CD14-positive monocyte (primary cell): ENCODE data around the gene TRAPPC12. TPM values are rescaled to one million over a fixed set of nuclear protein-coding genes. Genes with fewer than 3 reads are reported as not detected.
A peak's percentile ranks its signal among the peaks of the same experiment; 100 is the strongest.

Experiments
- DNase-seq, 3 donors: peaks; one replicate each; pipeline ENCODE4 v3.0.0-alpha.2; 2011 to 2022
- H2AFZ ChIP-seq: 2 replicates; pipeline ENCODE4 v1.6.0; 2012; ENCODE audit warnings: mild to moderate bottlenecking, low read depth, low read length, inconsistent platforms; ENCODE audit not compliant: insufficient read depth, poor library complexity, severe bottlenecking
- H3K27ac ChIP-seq, 2 donors: 1 replicate in 1 of 2; 2 replicates in 1 of 2; pipeline ENCODE4 v1.5.1; 2012 to 2013; ENCODE audit warnings: low read length in 2 of 2, control low read depth in 1 of 2, inconsistent platforms in 1 of 2, low read depth in 1 of 2, mild to moderate bottlenecking in 1 of 2
- H3K27me3 ChIP-seq, 2 donors: one replicate each; pipeline versions ENCODE4 v1.6.0 to v1.6.1; 2011 to 2013; ENCODE audit warnings: low read length in 2 of 2; ENCODE audit not compliant: control insufficient read depth in 2 of 2, insufficient read depth in 2 of 2
- H3K36me3 ChIP-seq, 2 donors: replicated peaks in 1 of 2; 1 replicate in 1 of 2; 2 replicates in 1 of 2; pipeline versions ENCODE4 v1.5.1 to v1.6.1; 2012 to 2013; ENCODE audit warnings: low read length in 2 of 2, control low read depth in 1 of 2, inconsistent platforms in 1 of 2, mild to moderate bottlenecking in 1 of 2; ENCODE audit not compliant: insufficient read depth in 2 of 2, control insufficient read depth in 1 of 2
- H3K4me1 ChIP-seq, 2 donors: 1 replicate in 1 of 2; 2 replicates in 1 of 2; pipeline versions ENCODE4 v1.5.1 to v1.6.1; 2012 to 2013; ENCODE audit warnings: low read length in 2 of 2, control low read depth in 1 of 2, inconsistent platforms in 1 of 2, mild to moderate bottlenecking in 1 of 2, moderate library complexity in 1 of 2; ENCODE audit not compliant: insufficient read depth in 2 of 2, control insufficient read depth in 1 of 2
- H3K4me2 ChIP-seq: replicated peaks from 2 replicates; pipeline ENCODE3; 2012; ENCODE audit warnings: low read length, moderate library complexity, mild to moderate bottlenecking; ENCODE audit not compliant: poor library complexity, severe bottlenecking; ENCODE audit errors: extremely low read depth
- H3K4me3 ChIP-seq, 3 experiments: fragments of 200-600 bp in 1 of 3; sonication (generic) in 1 of 3; replicated peaks in 1 of 3; 1 replicate in 2 of 3; 2 replicates in 1 of 3; pipeline ENCODE4 v1.5.1; 2011 to 2013; ENCODE audit warnings: low read length in 3 of 3, mild to moderate bottlenecking in 3 of 3, control low read depth in 2 of 3, low read depth in 2 of 3, inconsistent platforms in 1 of 3, moderate library complexity in 1 of 3
- H3K79me2 ChIP-seq: 2 replicates; pipeline ENCODE4 v1.6.0; 2012; ENCODE audit warnings: mild to moderate bottlenecking, control low read depth, inconsistent platforms, low read length, moderate library complexity; ENCODE audit not compliant: insufficient read depth
- H3K9ac ChIP-seq: 2 replicates; pipeline ENCODE4 v1.6.0; 2017; ENCODE audit warnings: low read length, mild to moderate bottlenecking; ENCODE audit not compliant: insufficient read depth, poor library complexity, severe bottlenecking
- H3K9me3 ChIP-seq, 2 donors: replicated peaks in 1 of 2; 1 replicate in 1 of 2; 2 replicates in 1 of 2; pipeline versions ENCODE4 v1.5.1 to v1.6.1; 2012 to 2013; ENCODE audit warnings: low read length in 2 of 2, control low read depth in 1 of 2; ENCODE audit not compliant: control insufficient read depth in 1 of 2, insufficient read depth in 1 of 2
- H4K20me1 ChIP-seq: 2 replicates; pipeline ENCODE4 v1.6.0; 2012; ENCODE audit warnings: mild to moderate bottlenecking, low read length, control low read depth, moderate library complexity; ENCODE audit not compliant: insufficient read depth
- H3K27ac Mint-ChIP-seq, 7 donors: one replicate each; pipeline ENCODE4 v1.8.0; 2020; ENCODE audit warnings: mild to moderate bottlenecking in 7 of 7, mixed read lengths in 7 of 7, moderate library complexity in 6 of 7, inconsistent platforms in 2 of 7
- H3K27me3 Mint-ChIP-seq, 3 donors: one replicate each; pipeline ENCODE4 v1.8.0; 2021 to 2022; ENCODE audit warnings: low read depth in 3 of 3, mild to moderate bottlenecking in 3 of 3, mixed read lengths in 3 of 3, moderate library complexity in 3 of 3, inconsistent platforms in 1 of 3
- H3K36me3 Mint-ChIP-seq, 2 donors: one replicate each; pipeline ENCODE4 v1.8.0; 2020; ENCODE audit warnings: mixed read lengths in 2 of 2, inconsistent platforms in 1 of 2, mild to moderate bottlenecking in 1 of 2
- H3K4me1 Mint-ChIP-seq: one replicate; pipeline ENCODE4 v1.8.0; 2020; ENCODE audit warnings: mild to moderate bottlenecking, mixed read lengths
- H3K4me3 Mint-ChIP-seq, 2 donors: one replicate each; pipeline ENCODE4 v1.8.0; 2020; ENCODE audit warnings: mild to moderate bottlenecking in 2 of 2, mixed read lengths in 2 of 2, moderate library complexity in 1 of 2
- H3K9me3 Mint-ChIP-seq, 7 donors: one replicate each; pipeline ENCODE4 v1.8.0; 2020 to 2022; ENCODE audit warnings: mixed read lengths in 7 of 7, mild to moderate bottlenecking in 6 of 7, moderate library complexity in 6 of 7, inconsistent platforms in 2 of 7
- CTCF ChIP-seq: fragments of 200-600 bp; IDR thresholded peaks from one replicate; pipeline ENCODE4 v1.8.0; 2022; ENCODE audit warnings: antibody characterized with exemption, mild to moderate bottlenecking
- WGBS: methylation state at CpG from one replicate; pipeline ENCODE4 v1.1.5; 2013; ENCODE audit warnings: missing lambda C conversion rate; ENCODE audit not compliant: insufficient coverage; 5-methylcytosine and 5-hydroxymethylcytosine counted together
- intact Hi-C, 2 donors: fragments of 100-400 bp; cut with micrococcal nuclease; formaldehyde crosslinking; loops; one replicate each; pipeline versions ENCODE4 v1.15.0 to v1.15.1; 2023
- polyA plus RNA-seq, 3 donors: library from polyadenylated mRNA; depleted of rRNA in 1 of 3; unstranded in 2 of 3; stranded (reverse) in 1 of 3; fragments of 300-500 nt in 2 of 3; fragments of >200 nt in 1 of 3; fragmentation: Illumina TruSeq in 2 of 3; gene quantifications; 1 replicate in 2 of 3; 2 replicates in 1 of 3; pipeline ENCODE4 v1.2.3, GENCODE V29; 2012 to 2021

TRAPPC12 gene
- polyA plus RNA-seq, 3 donors: 26.6 to 72.1 (median 44.7) TPM

GRCh38 chr2:3481011-3481400 is 101.5 kb downstream of the TRAPPC12 start:
- H3K79me2 ChIP-seq: no peaks in the 10 kb centered on the region
- no peak for TF ChIP-seq CTCF
- Mint-ChIP-seq H3K27me3 (peaks cover 0 to 4% (median 4%) of the 10 kb centered on the region in 3 donors), H3K9me3 (peaks cover 0 to 9% (median 6%) of the 10 kb centered on the region in 7 donors), H3K4me1 (peaks cover 8% of the 10 kb centered on the region), H3K4me3 (no peak overlapping the region), H3K27ac (no peak overlapping the region), H3K36me3 (peaks cover 40 to 73% of the 10 kb centered on the region in 2 donors)
- H3K4me1 ChIP-seq: no peaks in the 10 kb centered on the region
- no peak overlapping the region for H3K4me2 ChIP-seq
- H3K36me3 ChIP-seq: peaks cover 51 to 64% of the 10 kb centered on the region in 2 donors
- H3K9me3 ChIP-seq: peaks cover 0 to 11% of the 10 kb centered on the region in 2 donors
- intact Hi-C loops: no loop called here
- 94% methylated on average over 3 of the region's 5 CpGs for WGBS
- no peaks in the 10 kb centered on the region for H3K27me3 ChIP-seq
- no peak overlapping the region for H2AFZ ChIP-seq
- no peak for DNase-seq
- no peaks in the 10 kb centered on the region for H4K20me1 ChIP-seq
- H3K4me3 ChIP-seq: no peak overlapping the region
- H3K9ac ChIP-seq: no peak overlapping the region
- no peak overlapping the region for H3K27ac ChIP-seq

GRCh38 chr2:3481736-3482362 is 102.4 kb downstream of the TRAPPC12 start:
- Histone ChIP-seq H3K27ac (no peak overlapping the region), H3K4me2 (no peak overlapping the region), H3K79me2 (no peaks in the 10 kb centered on the region), H3K9me3 (peaks cover 0 to 19% of the 10 kb centered on the region in 2 donors), H3K4me3 (no peak overlapping the region), H3K9ac (no peak overlapping the region), H4K20me1 (no peaks in the 10 kb centered on the region), H3K4me1 (no peaks in the 10 kb centered on the region), H3K36me3 (peaks cover 44 to 56% of the 10 kb centered on the region in 2 donors), H2AFZ (no peak overlapping the region), H3K27me3 (no peaks in the 10 kb centered on the region)
- Mint-ChIP-seq H3K9me3 (peaks cover 2 to 13% (median 10%) of the 10 kb centered on the region in 7 donors), H3K27ac (peak overlapping the region in 2 of 7 donors; percentile 3 to 33), H3K4me1 (peaks cover 8% of the 10 kb centered on the region), H3K36me3 (peaks cover 40 to 72% of the 10 kb centered on the region in 2 donors), H3K4me3 (no peak overlapping the region), H3K27me3 (peaks cover 0 to 4% (median 4%) of the 10 kb centered on the region in 3 donors)
- WGBS: 97% methylated on average over 19 of the region's 20 CpGs
- no peak for DNase-seq
- intact Hi-C loops: no loop called here
- TF ChIP-seq CTCF: no peak
